Breast epithelium (tissue), 3 donors: Measurements from ENCODE around the gene KDM4B.

Experiments
- POLR2A ChIP-seq: fragments of 450-650 bp; IDR thresholded peaks from one replicate; pipeline ENCODE4 v1.6.1; 2016; ENCODE audit warnings: antibody characterized with exemption, mild to moderate bottlenecking, moderate library complexity
- POLR2AphosphoS5 ChIP-seq, 3 donors: sonication (generic); formaldehyde crosslinking; IDR thresholded peaks; one replicate each; pipeline ENCODE4 v1.6.1; 2017; ENCODE audit warnings: antibody characterized with exemption in 3 of 3
- TF ChIP-seq, protein P1 (sequence below), 3 donors: fragments of 450-650 bp; IDR thresholded peaks; one replicate each; pipeline ENCODE4 v1.5.1; 2016 to 2017; ENCODE audit warnings: antibody characterized with exemption in 3 of 3, mild to moderate bottlenecking in 3 of 3, moderate library complexity in 3 of 3

DNA sequence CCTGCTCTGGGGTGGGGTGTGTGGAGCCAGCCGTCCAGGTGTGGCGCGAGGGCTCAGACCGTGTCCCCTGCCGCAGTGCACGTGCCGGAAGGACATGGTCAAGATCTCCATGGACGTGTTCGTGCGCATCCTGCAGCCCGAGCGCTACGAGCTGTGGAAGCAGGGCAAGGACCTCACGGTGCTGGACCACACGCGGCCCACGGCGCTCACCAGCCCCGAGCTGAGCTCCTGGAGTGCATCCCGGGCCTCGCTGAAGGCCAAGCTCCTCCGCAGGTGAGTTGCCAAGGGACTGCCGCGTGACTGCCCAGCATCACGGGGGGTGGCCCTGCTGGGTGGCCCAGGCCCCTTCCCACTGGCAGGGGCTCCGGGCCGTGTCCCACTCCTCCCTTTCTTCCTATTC lies 141.6 kb downstream of the KDM4B start:
- TF ChIP-seq, protein P1, sequence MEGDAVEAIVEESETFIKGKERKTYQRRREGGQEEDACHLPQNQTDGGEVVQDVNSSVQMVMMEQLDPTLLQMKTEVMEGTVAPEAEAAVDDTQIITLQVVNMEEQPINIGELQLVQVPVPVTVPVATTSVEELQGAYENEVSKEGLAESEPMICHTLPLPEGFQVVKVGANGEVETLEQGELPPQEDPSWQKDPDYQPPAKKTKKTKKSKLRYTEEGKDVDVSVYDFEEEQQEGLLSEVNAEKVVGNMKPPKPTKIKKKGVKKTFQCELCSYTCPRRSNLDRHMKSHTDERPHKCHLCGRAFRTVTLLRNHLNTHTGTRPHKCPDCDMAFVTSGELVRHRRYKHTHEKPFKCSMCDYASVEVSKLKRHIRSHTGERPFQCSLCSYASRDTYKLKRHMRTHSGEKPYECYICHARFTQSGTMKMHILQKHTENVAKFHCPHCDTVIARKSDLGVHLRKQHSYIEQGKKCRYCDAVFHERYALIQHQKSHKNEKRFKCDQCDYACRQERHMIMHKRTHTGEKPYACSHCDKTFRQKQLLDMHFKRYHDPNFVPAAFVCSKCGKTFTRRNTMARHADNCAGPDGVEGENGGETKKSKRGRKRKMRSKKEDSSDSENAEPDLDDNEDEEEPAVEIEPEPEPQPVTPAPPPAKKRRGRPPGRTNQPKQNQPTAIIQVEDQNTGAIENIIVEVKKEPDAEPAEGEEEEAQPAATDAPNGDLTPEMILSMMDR (IDR thresholded peaks at IDR 0.05), result no peak
- TF ChIP-seq POLR2A, result no peak
- no peak for TF ChIP-seq POLR2AphosphoS5 (IDR thresholded peaks at IDR 0.05)
